GM19397 (cell line): ENCODE measurements around the gene UBALD1.
"Not testable (repeated sequence)": the region's sequence is repeated elsewhere in the genome, so short reads cannot be mapped to it uniquely, and the experiment has no call there.

Source experiments
- ATAC-seq: cut with Tn5 transposase; IDR thresholded peaks from one replicate; pipeline ENCODE4 v1.9.1; 2021; ENCODE audit warnings: mild to moderate bottlenecking, moderate library complexity; ENCODE audit not compliant: unreplicated experiment

UBALD1 gene

DNA sequence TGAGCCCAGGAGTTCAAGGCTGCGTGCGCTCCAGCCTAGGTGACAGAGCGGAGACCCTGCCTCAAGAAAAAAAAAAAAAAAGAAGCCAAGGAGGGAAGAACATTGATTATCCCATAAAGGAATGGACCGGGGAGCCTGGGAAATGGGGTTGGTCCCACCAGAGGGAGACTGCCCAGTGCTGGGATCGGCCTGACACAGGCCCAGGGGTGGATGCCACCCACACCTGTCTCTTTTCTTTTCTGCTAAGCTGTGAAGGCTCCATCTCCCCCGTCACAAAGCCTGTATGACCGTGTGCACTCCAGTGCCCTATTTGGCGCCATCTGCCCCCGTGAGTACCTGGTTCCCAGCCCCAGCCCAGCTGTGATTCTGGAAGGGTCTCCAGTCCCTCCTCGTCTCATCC is 15.7 kb downstream of the UBALD1 start:
- no peak for ATAC-seq

DNA sequence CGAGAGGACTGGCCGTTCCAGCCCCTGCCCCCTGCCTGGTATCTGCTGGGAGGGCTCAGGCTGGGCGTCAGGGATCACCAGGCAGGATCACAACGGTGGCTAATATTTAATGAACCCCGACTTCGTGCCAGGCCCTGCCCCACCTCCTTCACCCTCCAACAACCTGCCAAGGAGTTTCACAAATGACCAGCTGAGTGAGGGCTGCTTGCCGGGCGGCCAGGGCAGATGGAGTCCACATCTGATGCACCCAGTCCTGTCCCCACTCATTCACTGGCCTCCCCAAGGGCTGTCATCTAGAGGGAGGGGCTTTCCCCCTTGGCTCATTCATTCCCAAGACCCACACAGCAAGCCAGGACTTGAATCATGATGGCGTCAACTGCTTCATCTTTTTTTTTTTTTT is 17.5 kb downstream of the UBALD1 start:
- no peak for ATAC-seq

DNA sequence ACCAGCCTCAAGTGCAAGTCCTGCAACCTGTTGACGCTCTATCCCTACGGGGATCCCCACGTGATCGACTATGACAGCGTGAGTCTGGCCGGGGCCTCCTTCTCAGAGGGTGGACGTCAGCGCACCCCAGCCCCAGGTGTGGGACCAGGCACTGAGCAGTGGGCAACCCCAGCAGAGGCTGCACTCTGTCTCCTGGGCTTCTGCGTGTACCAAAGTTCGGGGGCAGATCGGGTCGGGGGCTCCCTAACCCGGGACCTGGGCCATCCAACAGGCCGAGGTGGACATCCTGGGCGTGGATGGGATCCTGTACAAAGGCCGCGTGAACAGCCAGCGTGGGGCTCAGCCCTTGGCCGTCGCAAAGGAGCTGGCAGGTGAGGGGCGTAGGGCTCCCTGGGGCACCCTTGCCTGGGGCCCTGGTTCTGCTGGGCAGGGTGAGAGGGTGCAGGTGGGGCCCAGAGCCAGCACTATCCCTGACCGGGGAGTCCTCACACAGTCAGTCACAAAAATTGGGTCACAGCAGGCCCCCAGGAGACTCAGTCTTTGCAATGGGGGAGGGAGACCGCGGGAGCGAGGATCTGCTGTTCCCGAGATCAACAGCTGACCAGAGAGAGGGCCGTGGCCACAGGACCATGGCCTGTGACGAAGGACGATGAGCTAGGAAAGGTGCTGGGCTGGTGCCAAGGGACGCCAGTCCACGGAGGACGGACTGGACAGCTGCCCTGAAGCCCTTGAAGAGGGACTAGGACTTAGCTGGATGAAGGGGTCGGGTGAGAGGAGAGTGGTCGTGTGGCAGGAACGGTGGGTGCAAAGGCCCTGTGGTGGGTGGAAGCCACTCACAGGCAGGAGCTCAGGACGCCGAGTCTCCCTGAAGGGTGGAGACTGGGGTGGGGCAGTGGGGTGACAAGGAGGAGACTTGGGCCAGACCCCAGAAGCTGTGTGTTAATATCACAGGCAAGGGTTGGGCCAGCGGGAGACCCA is 20.0 kb downstream of the UBALD1 start:
- no peak for ATAC-seq

DNA sequence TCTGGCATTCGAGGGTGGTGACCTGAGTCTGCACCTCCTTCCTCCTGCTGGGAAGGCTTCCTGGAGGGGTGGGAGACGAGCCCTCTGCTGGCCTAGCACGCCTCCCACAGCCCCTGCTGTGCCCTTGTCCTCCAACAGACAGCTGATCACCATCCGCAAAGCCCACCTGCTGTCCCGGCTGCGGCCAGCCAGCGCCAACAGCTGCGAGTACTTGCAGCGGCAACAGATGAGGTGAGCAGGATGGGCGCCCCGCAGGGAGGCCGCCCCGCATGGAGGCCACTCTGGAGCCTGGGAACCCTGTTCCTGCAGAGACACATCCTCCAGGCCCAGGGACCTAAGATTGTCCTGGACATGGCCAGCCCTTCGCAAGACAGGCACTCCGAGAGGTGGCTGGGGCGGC is 21.6 kb downstream of the UBALD1 start:
- ATAC-seq = no peak

DNA sequence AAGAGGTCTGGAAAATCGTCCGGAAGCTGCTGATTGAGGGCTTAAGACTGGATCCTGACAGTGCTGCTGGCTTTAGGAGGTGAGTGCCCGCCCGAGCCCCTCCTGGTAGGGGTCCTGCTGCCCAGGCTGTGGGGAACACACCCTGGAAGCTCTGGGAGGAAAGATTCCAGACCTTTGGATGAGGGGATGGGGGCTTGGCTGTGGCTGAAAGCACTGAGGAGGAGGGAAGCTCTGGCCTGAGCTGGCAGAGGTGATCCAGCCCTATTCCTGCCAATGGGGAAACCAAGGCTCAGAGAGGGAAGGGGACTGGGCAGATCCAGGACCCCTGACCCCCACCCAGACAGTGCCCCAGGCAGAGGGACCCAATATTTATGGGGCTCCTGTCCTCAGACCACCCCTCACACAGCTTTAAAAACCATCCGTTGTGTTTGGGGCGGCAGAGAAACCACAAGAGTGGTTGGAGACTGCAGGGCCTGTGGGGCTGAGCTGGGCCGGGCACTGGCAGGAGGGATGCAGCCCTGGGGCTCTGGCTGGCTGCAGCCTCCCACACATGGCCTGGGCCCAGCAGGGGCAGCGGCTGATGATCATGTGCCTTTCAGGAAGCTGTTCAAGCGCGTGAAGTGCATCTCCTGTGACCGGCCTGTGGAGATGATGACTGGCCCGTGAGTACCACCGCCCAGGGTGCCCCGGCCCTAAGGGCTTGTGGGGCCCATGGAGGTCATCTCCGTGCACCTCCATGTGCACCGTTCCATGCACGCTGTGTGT is 22.8 kb downstream of the UBALD1 start:
- no peak for ATAC-seq

DNA sequence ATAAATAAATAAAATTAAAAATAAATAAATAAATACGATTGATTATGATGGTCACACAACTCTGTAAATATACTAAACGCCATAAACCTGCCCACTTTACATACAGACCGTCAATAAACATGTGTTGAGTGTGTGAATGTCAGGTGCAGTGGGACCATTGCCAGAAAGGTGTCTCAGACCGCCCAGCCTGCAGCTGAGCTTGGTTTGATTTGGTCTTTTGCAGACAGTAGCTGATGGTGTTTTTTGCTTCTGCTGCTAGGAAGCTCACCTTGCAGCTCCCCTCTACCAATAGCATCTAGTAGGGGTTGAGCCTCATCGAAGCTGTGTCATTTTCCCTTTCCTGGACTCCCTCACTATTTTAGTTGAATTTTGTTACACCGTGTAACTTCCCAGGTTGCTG is 23.5 kb downstream of the UBALD1 start:
- ATAC-seq = no peak

DNA sequence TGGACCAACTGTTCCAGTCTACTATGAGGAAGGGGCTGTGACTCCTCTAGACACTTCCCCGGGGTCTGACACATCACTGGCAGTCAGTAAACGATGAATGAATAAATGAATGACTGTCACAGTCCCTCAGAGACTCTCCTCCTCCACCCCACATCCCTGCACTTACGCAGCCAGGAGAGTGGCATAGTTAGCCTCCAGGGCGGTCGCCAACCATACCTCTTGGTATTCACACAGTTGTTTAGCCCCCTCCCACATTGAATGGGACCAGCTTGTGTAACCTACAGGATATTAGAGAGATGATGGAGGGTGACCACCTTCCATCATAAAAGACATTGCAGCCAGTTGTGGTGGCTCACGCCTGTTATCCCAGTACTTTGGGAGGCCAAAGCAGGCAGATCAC is 25.7 kb downstream of the UBALD1 start:
- no peak for ATAC-seq

DNA sequence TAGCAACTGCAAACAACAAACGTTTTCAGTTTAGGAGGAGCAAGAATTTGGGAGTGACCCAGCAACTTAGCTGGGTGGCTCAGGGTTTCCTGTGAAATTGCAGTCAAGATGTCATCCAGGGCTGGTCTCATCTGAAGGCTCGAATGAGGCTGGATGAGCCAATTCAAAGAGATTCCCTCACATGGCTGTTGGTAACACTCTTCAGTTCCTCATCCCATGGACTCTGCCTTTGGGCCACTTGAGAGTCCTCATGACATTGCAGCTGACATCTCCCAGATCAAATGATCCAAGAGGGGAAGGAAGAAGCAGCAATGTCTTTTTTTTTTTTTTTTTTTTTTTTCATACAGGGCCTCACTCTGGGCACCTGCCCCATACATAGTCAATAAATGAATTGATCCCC is 26.3 kb downstream of the UBALD1 start:
- ATAC-seq = no peak

DNA sequence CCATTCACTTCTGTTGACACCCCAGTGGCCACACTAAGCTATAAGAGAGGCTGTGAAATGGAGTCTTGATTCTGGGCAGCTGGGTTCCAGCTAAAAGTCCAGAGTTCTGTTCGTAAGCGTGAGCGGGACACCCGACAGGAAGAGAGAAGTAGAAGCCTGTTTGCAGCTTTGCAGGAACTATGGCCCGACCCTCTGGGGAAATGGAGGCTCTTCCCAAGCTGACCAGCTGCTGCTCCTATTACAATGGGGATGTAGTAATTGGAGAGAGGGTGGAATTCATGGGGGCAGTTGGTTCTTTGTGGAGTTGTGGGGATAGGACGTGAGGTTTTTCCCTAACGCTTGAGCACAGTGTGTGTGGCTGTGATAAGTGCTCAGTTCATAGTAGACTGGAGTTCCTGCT is 28.4 kb downstream of the UBALD1 start:
- no peak for ATAC-seq

DNA sequence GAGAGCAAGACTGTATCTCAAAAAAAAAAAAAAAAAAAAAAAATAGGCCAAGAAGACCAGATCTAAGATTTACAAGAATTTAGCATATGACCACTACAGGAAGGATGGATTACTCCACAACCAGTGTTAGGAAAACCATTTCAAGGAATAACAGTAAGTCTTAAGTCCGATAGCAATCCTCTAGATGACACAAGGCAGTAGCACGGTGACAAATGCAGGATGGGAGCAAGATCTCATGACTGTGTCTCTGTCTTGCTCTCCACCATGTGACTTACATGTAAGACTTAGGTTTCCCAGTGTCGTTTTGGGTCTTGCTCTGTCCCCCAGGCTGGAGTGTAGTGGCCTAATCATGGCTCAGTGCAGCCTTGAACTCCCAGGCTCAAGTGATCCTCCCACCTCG is 30.8 kb downstream of the UBALD1 start:
- ATAC-seq = no peak

DNA sequence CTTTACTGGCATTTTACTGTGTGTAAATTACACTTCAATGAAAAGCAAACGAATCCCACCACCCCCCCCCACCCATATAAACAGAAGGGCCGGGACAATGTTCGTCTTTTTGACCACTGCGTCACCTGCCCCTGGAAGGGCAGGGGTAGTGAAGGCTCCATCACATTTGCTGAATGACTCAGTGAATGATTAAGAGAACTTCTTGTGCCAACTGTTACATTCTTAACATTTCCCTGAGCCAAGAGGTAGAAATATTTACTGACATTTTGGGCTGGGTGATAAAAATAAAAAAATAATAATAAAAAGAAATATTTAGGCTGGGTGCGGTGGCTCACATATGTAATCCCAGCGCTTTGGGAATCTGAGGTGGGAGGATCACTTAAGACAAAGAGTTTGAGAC is 34.4 kb downstream of the UBALD1 start:
- no peak for ATAC-seq

DNA sequence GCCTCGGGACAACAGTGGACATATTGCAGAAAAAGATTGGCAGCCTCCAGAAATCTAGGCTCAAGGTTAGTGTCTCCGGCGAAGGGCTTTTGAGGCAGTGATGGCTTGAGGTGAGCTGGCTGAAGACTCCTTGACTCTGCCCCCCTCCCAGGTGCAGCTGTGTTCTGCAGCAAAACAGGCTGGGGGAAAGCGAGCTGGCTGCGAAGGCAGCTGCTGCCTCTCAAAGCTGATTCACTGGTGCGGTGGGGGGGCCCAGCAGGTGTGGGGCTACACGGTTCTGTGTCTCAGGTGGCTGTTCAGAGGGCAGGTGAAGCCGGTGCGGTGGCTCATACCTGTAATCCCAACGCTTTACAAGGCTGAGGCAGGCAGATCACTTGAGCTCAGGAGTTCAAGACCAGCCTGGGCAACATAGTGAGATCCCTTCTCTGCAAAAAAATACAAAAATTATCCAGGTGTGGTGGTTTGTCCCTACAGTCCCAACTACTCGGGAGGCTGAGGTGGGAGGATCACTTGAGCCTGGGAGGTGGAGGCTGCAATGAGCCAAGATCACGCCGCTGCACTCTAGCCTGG is 35.6 kb downstream of the UBALD1 start:
- ATAC-seq = no peak

DNA sequence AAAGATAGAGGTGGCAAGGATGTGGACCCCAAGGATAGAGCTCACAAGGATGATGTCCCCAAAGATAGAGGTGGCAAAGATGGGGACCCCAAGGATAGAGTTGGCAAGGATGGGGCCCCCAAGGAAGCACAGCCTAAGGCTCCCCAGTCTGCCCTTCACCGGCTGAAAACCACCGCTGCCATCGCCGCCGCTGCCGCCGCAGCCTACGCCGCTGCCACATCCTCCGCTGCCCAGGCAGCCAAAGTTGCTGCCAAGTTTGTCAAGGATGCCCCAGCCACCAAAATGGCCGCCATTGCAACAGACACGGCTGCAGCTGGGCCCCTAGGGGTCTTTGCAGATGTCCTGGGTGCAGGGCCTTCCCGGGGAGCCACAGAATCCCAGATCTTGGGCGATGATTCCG is 38.7 kb downstream of the UBALD1 start:
- ATAC-seq = no peak

DNA sequence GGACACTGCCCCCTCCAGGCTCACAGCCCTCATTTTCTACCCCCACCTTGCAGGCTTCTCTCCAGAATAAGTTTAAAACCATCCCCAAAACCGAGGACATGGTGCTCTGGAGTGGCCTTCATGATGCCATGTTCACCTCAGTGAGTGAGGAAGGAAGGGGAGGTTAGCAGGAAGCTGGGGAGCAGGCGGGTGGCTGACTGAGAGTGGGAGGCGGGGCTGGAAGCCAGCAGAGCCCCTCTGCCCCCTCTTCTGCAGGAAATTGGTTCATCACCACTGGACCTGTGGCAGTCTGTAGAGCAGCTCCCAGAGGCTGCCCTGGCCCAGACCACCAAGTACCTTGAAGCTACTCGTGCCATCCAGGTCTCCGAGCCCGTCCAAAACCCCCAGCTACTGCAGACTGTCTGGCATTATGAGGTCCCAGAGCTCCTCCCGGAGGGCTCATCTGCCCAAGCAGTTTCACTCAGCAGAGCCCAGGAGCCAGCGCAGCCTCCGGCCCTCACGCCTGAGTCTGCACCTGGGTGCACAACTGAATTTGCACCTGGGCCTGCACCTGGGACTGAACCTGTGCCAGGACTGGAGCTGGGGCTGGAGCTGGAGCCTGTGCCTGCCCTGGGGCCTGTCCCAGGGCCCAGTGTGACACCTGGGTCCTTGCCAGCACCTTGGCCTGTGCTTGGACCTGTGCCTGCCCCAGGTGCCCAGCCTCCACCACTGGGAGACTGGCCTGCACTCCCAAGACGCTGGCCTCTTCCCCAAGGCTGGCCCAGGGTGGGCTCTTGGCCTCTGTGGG is 39.6 kb downstream of the UBALD1 start:
- ATAC-seq = no peak

DNA sequence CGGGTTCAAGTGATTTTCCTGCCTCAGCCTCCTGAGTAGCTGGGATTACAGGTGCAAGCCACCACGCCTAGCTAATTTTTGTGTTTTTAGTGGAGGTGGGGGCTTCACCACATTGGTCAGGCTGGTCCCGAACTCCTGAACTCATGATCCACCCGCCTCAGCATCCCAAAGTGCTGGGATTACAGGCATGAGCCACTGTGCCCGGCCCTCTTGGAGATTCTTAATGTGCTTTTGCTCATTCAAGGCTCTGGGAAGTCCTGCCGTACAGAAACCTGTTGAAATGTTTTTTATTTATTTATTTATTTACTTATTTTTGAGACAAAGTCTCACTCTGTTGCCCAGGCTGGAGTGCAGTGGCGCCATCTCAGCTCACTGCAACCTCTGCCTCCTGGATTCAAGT is 40.8 kb downstream of the UBALD1 start:
- ATAC-seq = not testable (repeated sequence)

DNA sequence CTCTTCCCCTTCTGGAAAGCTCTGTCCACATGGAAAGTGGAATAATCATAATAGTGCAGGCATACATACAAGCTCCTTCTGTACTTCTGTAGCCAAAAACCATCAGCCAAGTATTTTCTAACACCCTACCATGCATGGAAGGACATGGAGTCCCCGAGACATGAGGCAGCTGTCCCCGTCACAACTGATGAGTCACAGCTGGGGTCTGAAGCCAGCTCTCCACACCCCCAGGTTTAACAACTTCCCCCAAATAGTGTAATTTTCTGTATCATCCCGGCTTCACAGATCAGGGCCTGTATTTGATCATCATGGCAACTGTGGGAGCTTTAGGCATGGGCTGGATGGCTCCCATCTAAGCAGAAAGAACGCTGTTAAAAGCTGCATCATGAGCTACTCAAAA is 42.0 kb downstream of the UBALD1 start:
- no peak for ATAC-seq

DNA sequence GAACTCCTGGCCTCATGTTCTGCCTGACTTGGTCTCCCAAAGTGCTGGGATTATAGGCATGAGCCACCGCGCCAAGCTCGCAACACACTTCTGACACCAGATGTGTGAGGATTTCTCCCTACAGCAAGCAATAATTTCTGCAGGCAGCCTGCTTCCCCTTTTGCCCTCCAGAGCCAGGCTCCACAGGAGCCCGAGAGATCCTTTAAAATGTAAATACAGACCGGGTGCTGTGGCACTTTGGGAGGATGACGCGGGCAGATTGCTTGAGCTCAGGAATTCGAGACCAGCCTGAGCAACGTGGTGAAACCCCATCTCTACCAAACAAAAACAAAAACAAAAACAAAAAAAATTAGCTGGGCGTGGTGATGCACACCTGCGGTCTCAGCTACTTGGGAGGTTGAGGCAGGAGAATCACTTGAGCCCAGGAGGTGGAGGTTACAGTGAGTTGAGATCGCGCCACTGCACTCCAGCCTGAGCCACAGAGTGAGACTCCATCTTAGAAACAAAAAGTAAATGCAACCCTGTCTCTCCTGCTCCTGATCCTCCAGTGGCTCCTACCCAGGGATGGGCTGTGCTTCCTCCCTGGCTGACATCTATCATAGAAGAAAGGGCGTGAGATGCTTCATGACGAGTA is 43.9 kb downstream of the UBALD1 start:
- ATAC-seq = no peak

DNA sequence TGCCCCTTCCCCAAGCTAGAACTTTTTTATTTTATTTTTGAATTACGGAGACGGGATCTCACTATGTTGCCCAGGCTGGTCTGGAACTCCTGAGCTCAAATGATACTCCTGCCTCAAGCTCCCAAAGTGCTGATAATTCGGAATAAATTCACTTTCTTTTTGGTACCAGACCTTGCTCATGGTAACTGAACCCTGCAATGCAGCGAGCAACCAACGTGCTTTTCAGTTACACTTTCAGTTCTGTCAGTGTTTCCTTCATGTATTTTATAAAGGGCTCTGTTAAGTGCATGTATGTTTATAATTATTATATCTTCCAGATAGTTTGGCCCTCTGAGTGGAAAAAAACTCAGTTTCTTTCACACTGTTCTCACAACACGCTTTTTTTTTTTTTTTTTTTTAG is 44.6 kb downstream of the UBALD1 start:
- ATAC-seq = no peak

DNA sequence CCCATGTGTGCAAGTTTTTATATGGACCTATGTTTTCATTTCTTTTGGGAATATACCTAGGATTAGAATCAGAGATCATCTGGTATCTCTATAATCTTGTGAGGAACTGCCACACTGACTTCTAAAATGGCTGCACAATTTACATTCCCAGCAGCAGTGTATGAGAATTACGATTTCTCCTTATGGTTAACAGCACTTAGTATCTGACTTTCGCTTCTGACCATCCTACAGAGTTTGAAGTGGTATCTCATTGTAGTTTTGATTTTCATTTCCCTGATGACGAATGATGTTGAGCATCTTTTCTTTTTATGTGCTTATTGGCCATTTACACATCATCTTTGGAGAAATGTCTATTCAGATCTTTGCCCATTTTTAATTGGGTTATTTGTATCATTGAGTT is 48.5 kb downstream of the UBALD1 start:
- ATAC-seq = no peak

DNA sequence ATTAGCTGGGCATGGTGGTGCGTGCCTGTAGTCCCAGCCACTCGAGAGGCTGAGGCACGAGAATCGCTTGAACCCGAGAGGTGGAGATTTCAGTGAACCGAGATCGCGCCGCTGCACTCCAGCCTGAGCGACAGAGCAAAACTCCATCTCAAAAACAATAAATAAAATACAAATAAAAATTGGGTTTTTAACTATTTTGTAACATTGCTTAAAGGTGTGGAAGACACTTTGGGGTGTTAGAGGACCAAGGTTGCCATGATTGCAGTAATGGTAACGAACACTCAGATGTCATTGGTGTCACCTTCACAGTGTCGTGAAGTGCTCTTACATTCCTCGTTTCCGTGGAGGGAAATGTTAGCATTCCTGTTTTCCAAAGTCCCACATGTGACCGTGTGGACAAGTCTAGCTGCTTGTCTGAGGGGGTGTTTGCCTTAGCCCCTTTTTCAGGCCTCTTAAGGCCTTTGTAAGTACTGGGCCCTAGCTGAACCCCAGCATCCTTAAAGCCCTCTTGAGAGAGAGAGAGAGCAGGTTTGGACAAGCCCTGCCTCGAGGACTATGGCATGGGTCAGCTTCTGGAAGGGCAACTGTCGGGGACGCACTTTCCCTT is 49.9 kb downstream of the UBALD1 start:
- no peak for ATAC-seq
